HG03095 (cell line): ENCODE data around the gene ARFGAP2.
A peak's percentile ranks its signal among the peaks of the same experiment; 100 is the strongest.

Experiments
- ATAC-seq: cut with Tn5 transposase; IDR thresholded peaks from one replicate; pipeline ENCODE4 v1.9.1; 2021; ENCODE audit warnings: moderate library complexity; ENCODE audit not compliant: unreplicated experiment

The ARFGAP2 gene

GRCh38 chr11:47187723-47188122, 11.0 kb upstream of the ARFGAP2 start:
- no peak for ATAC-seq

- ATAC-seq, result no peak
Measured at GRCh38 chr11:47186700-47187695, 10.3 kb upstream of the ARFGAP2 start.

- no peak for ATAC-seq
Measured at GRCh38 chr11:47186076-47186699, 9.5 kb upstream of the ARFGAP2 start, which contains the start of gene PACSIN3. Gene PACSIN3 (minus strand): TSS chr11:47186434. CDS start chr11:47182727, 3,707 bp downstream.

DNA sequence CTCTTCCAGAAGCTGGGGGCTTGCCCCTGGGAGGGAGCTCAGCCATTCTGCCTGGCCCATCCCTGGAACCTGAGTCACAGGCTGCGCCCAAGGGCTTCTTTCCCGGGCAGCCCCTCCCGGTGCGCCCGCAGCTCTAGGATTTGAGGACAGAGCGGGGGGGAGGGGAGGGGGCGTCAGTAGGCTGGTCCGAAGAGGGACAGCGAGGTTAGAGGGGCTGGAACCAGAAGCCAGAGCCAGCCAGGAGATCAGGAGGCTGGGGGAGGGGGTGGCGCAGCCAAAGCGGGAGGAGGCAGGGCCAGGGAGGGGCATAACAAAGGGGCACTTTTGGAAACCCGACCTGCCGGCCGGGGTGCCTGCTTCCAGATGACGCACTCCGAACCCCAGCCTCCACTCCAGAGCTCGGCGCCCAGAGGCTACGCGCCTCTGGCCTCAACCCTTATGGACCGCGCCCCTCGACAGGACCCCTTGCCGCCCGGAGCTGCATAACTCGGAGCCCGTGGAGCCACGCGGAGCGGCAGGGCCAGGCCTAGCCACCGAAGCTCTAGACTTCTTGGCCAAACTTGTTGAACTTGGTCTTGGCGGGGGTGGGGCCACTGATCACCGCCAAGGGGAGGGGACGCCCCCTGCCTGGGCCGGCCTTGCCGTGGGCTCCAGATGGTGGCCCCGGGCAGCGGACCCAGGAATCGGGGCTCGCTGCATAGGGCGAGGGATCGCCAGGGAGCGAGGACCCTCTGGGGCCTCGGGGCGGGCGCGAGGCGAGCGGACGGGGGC, 8.8 kb upstream of the ARFGAP2 start:
- no peak for ATAC-seq

DNA sequence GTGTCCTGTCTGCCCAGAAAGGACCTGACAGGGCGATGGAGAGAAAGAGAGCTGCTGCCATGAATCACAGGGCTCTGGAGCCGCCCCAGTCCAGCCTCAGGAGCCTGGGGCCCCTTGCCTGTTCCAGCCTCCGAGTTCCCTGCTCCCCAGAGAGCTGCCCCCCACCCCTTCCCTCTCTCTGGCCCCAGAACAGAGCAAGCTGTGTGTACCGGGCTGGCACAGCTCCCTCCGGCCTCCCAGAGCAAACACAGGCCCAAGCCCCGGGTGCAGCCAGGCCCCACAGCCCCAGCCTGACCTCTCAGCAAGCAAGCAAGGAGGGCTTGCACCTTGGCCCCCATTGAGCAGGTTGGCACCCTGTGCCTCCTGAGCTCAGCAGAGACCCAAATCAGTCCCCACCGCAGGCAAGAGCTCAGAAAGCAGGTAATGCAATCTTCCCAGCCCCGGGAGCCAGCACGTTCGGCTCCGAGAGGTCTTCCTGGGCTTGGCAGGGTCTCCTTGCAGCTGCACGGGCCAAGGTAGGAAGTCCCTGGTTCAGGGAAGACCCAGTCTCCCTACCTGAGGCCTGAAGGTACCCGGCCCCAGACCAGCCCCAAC, 8.1 kb upstream of the ARFGAP2 start:
- no peak for ATAC-seq

- ATAC-seq, result no peak
Measured at GRCh38 chr11:47183969-47184368, 7.3 kb upstream of the ARFGAP2 start.

GRCh38 chr11:47183031-47183856, 6.6 kb upstream of the ARFGAP2 start:
- ATAC-seq, result no peak

- no peak for ATAC-seq
Measured at GRCh38 chr11:47182380-47182779, 5.7 kb upstream of the ARFGAP2 start.

DNA sequence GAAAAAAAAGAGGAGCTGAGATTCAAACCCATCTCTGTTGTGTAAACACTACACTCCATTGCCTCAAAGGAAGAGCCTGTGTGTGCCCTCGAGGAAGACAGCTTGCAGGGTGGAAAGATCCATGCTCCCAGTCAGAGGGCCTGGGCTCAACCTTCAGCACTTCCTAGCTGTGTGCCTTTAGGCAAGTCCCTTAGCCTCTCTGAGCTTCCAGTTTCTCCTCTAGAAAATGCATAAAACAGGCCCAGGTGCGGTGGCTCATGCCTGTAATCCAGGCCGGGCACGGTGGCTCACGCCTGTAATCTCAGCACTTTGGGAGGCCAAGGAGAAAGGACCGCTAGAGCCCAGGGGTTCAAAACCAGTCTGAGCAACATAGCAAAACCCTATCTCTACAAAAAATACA, 4.6 kb upstream of the ARFGAP2 start:
- ATAC-seq, result no peak

GRCh38 chr11:47180006-47180787, 3.5 kb upstream of the ARFGAP2 start:
- no peak for ATAC-seq

DNA sequence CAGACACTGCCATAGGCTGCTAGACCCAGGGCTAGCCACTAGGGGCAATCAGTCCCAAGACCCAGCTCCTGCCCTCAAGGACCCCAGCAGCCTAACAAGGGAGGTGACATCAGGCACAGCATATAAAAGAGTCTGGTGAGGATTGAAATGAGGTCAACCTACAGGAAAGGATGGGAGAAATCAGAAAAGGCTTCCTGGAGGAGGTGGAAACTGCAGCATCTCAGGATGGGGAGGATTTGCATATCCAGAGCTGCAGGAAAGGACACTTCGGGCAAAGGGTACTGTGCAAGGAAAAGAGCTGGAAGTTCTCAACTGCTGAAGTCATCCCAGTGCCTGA, 2.9 kb upstream of the ARFGAP2 start:
- no peak for ATAC-seq

GRCh38 chr11:47178737-47179654, 2.3 kb upstream of the ARFGAP2 start:
- ATAC-seq, result no peak

DNA sequence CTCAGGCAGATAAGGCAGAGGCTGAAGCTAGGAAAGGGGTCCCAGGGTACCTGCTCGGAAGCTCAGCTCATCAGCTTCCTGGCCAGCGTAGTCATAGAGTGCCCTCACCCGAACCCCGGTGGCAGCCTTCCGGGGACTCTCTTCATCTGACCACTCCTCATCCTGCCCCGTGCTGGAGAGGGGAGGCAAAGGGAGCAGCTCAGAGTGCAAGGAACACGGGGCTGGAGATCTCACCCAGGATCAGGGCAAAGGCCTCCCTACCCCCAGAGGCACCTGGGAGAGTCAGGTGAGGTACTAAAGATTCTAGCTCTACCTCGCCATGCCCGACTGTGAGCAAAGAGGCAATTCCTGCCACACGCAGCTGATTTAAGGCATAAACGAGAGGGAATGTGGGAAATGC, 1.6 kb upstream of the ARFGAP2 start:
- ATAC-seq, result no peak

GRCh38 chr11:47177846-47178245, 1.2 kb upstream of the ARFGAP2 start:
- ATAC-seq, result no peak

GRCh38 chr11:47177229-47177845, 658 bp upstream of the ARFGAP2 start:
- peak; percentile 45 for ATAC-seq

DNA sequence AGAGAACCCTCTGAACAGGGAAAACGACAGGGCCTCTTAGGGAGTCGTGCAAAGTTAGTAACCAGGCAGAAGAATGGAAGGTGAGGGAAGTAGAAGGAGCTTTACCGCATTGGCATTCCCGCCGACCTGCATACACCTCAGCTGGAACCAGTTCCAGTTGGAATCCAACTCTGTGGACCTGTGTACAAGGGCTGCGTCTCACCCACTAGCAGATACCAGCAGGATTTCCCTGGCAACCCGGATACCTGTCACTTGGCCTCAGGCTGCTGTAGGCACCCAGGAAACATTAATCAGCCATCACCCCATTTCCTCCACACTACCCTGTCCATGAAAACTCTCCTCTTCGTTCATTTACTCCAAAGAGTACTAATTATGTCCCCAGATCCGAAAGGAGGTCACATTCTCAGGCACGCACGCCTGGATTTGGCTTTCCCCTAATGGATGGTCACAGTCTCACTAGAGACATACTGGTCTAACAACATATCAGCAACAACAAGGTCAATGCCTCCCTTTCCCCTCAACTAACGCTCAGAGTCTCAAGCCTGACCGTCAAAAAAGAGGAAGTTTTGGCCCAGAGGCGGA, 842 bp downstream of the ARFGAP2 start:
- no peak for ATAC-seq

DNA sequence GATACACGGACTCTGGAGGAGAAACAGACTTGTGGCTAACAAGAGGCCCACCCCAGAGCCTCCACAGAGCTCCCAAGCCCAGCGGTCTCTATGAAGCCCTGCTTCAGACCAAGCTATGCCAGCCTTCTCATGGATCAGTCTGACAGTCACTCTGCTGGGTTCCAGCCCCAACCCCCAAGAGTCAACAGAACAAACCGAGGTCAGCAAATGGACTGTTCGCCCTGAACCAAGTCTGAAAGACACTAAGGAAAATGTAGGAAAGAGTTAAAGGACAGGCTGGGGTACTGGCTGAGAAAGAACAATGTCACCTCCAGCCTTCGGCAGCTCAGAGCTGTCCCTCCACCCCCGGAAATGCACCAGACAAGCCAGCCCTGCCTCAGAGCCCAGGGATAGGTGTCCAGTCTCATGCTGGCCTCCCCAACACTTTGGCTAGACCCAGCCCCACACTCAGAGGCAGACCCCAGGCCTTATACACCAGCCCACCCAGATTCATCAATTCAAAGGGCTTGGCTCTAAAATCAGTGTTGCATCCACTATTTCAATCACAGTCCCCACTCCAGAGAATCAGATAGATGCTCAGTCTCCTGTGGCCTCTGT, 3.8 kb downstream of the ARFGAP2 start:
- no peak for ATAC-seq
